Activated T-cell treated with anti-CD3 and anti-CD28 coated beads, Interleukin-2, amount 50 U/mL, for 1 hour (primary cell): ENCODE measurements around the gene TNFAIP3.
"Not testable (repeated sequence)": the region's sequence is repeated elsewhere in the genome, so short reads cannot be mapped to it uniquely, and the experiment has no call there.

ENCODE experiments used
- DNase-seq: peaks from one replicate; pipeline ENCODE4 v3.0.0-alpha.2; 2020

The TNFAIP3 gene

DNA sequence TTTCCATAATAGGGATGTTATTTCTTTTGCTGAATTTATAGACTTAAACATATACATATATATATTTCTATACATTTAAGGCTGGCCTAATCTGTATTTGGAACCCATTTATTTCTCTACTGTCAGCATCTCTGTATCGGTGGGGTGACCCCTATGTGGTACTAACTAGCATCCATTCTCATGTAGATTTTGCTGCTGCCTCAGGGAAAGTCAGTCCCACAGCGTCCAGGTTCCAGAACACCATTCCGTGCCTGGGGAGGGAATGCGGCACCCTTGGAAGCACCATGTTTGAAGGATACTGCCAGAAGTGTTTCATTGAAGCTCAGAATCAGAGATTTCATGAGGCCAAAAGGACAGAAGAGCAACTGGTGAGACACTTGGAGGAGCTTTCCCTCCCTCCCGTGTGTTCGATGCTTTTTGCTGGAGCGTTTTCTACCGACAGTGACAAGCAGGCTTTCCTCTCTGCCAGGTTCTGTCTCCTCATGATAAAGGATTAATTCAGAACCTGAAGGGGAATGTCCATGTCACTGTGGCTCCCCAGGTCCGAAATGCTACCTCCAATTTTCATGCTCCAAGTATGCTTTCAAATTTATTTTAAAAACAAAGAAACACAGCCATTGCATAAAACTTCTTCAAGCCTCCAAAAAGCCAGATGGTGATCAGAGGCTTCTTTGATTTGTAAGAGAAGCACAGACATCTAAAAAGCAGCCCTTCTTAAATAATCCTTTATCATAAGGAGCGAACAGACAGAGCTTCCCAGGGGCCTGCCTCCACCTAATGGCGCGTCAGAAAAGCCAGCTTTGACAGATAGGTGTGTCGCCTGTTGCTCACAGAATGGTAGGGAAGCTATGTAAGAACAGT is 13.1 kb downstream of the TNFAIP3 start:
- DNase-seq: no peak

DNA sequence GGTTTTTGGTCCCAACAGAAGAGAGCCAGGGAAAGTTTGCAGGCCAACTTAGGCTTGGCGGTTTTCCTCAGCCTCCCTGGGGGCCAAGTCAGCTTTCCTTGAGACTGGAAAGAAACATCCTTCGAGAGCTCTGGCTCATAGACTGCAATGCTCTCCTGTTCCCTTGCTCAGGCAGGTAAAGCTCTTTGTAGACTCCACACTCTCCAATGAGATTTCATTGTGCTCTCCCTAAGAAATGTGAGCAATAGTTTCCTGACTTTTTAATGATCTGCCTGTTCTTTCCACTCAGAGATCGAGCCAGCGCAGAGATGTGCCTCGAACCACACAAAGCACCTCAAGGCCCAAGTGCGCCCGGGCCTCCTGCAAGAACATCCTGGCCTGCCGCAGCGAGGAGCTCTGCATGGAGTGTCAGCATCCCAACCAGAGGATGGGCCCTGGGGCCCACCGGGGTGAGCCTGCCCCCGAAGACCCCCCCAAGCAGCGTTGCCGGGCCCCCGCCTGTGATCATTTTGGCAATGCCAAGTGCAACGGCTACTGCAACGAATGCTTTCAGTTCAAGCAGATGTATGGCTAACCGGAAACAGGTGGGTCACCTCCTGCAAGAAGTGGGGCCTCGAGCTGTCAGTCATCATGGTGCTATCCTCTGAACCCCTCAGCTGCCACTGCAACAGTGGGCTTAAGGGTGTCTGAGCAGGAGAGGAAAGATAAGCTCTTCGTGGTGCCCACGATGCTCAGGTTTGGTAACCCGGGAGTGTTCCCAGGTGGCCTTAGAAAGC is 13.9 kb downstream of the TNFAIP3 start:
- DNase-seq: peak; percentile 50

GRCh38 chr6:137881522-137881886 is 14.4 kb downstream of the TNFAIP3 start:
- DNase-seq: peak; percentile 52

GRCh38 chr6:137882225-137882961 is 15.3 kb downstream of the TNFAIP3 start:
- DNase-seq: no peak

DNA sequence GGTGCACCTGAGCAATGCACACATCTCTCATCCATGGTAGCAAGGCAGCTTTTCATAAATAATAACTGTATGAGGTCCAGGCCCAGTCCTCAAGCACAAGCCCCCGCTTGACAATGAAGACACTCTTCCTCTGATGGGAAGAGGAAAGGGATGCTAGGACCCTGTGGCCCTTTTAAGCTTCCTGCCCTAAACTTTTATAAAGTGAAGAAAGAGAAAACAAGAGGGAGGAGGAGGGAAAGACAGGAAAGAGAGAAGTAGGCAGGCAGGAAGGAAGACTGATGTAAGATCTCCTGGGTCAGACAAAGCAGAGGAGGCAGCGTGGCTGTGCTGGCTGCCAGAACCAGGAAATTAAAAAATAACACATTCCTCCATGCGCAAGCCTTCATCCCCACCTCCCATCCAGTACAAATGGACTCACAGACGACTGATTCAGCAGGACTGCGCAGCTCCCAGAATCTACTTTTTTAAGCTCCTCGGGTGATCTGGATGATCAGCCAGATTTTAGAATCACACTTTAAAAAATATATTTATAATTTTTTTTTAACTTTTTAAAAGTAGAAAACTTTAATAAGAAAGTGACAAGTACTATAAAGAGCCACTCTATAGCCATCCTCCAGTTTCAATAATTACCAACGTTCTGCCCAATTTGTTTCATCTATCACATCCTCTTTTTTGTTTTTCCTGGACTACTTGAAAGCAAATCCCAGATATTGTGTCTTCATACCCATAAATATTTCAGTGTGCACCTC is 16.5 kb downstream of the TNFAIP3 start:
- DNase-seq: peak; percentile 55

- no peak for DNase-seq
Measured at GRCh38 chr6:137884149-137884909, 17.3 kb downstream of the TNFAIP3 start.

GRCh38 chr6:137884910-137885229 is 17.8 kb downstream of the TNFAIP3 start:
- not testable (repeated sequence) for DNase-seq

DNA sequence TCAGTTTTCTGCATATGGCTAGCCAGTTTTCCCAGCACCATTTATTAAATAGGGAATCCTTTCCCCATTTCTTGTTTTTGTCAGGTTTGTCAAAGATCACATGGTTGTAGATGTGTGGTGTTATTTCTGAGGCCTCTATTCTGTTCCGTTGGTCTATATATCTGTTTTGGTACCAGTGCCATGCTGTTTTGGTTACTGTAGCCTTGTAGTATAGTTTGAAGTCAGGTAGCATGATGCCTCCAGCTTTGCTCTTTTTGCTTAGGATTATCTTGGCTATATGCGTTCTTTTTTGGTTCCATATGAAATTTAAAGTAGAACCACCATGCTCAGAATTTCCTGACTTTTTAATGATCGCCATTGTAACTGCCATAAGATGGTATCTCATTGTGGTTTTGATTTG is 19.2 kb downstream of the TNFAIP3 start:
- DNase-seq: not testable (repeated sequence)

GRCh38 chr6:137890983-137891537 is 24.0 kb downstream of the TNFAIP3 start:
- DNase-seq: no peak

- no peak for DNase-seq
Measured at GRCh38 chr6:137892271-137892708, 25.2 kb downstream of the TNFAIP3 start.

DNA sequence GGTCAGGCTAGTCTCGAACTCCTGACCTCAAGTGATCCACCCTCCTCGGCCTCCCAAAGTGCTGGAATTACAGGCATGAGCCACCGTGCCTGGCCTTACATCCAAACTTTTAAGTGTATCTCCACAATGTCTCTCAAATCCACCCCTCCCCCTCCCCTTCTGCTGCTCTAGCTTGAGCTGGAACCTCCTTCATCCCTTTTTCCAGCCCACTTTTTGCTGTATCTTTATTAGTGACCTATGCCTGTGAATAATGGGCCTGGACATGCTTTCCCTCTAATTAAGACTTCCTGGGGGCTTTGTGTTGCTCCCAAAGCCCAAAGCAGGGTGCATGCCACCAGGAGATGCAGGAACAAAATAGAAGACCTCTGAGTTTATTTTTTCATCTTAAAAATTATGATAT is 26.1 kb downstream of the TNFAIP3 start:
- DNase-seq: no peak

- DNase-seq: no peak
Measured at GRCh38 chr6:137893726-137894125, 26.7 kb downstream of the TNFAIP3 start.

GRCh38 chr6:137894378-137894777 is 27.3 kb downstream of the TNFAIP3 start:
- DNase-seq: not testable (repeated sequence)

GRCh38 chr6:137894779-137895385 is 27.8 kb downstream of the TNFAIP3 start:
- no peak for DNase-seq

GRCh38 chr6:137896647-137897046 is 29.6 kb downstream of the TNFAIP3 start:
- DNase-seq: no peak

- no peak for DNase-seq
Measured at GRCh38 chr6:137900815-137901214, 33.8 kb downstream of the TNFAIP3 start.

DNA sequence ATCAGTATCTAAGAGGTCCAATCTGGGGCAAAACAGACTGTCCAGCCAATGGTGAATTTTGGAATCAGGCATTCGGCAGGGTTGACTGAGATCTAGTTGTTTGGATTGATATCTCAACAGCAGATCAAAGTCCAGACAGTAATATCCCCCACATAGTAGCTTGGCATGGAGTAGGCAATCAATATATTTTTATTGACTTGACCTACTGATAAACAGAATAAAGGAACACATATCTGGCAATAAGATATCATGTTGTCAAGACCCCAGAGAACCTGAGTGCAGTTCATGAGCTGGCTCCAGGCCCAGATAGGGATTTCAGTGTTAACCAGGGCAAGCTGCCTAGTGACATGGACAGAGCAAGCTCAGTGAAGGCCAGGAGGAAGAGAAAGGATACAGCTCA is 34.4 kb downstream of the TNFAIP3 start:
- no peak for DNase-seq

- no peak for DNase-seq
Measured at GRCh38 chr6:137902699-137903098, 35.6 kb downstream of the TNFAIP3 start.

GRCh38 chr6:137903274-137903932 is 36.3 kb downstream of the TNFAIP3 start:
- DNase-seq: no peak
